NT2/D1 (cell line): ENCODE results near the gene UBE2J1.

Experiments used
- SUZ12 ChIP-seq: IDR thresholded peaks from 2 replicates; pipeline ENCODE4 v1.6.1; 2011; ENCODE audit not compliant: insufficient read length, insufficient read depth; ENCODE audit errors: extremely low read depth
- YY1 ChIP-seq: IDR thresholded peaks from 2 replicates; pipeline ENCODE4 v1.6.1; 2011; ENCODE audit not compliant: insufficient read length, insufficient read depth

DNA sequence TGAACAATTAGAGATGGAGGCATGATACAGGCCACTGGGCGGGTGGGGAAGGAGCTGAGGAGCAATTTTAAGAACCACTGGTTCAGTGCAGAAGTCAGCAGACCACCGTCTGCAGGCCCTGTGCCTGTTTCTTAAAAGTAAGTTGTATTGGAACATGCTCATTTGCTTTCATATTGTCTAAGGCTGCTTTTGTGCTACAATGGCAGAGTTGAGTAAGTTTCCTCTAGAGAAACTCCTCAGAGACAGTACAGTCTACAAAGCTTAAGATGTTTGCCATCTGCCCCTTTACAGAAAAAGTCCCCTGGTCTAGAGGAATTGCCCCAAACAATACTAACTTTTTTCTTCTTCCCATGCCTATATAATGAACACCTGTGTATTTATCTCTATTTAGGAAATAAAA lies 28.5 kb upstream of the UBE2J1 start:
- TF ChIP-seq YY1, result no peak
- TF ChIP-seq SUZ12, result no peak
